HG03378 (cell line): ENCODE data around the gene ZNF365.
"Not testable (repeated sequence)": the region's sequence is repeated elsewhere in the genome, so short reads cannot be mapped to it uniquely, and the experiment has no call there.

Experiments
- ATAC-seq: cut with Tn5 transposase; IDR thresholded peaks from one replicate; pipeline ENCODE4 v1.9.1; 2021; ENCODE audit warnings: mild to moderate bottlenecking, moderate library complexity; ENCODE audit not compliant: unreplicated experiment

ZNF365 gene, protein sequence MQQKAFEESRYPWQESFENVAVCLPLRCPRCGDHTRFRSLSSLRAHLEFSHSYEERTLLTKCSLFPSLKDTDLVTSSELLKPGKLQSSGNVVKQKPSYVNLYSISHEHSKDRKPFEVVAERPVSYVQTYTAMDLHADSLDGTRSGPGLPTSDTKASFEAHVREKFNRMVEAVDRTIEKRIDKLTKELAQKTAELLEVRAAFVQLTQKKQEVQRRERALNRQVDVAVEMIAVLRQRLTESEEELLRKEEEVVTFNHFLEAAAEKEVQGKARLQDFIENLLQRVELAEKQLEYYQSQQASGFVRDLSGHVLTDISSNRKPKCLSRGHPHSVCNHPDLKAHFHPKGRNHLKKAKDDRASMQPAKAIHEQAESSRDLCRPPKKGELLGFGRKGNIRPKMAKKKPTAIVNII

DNA sequence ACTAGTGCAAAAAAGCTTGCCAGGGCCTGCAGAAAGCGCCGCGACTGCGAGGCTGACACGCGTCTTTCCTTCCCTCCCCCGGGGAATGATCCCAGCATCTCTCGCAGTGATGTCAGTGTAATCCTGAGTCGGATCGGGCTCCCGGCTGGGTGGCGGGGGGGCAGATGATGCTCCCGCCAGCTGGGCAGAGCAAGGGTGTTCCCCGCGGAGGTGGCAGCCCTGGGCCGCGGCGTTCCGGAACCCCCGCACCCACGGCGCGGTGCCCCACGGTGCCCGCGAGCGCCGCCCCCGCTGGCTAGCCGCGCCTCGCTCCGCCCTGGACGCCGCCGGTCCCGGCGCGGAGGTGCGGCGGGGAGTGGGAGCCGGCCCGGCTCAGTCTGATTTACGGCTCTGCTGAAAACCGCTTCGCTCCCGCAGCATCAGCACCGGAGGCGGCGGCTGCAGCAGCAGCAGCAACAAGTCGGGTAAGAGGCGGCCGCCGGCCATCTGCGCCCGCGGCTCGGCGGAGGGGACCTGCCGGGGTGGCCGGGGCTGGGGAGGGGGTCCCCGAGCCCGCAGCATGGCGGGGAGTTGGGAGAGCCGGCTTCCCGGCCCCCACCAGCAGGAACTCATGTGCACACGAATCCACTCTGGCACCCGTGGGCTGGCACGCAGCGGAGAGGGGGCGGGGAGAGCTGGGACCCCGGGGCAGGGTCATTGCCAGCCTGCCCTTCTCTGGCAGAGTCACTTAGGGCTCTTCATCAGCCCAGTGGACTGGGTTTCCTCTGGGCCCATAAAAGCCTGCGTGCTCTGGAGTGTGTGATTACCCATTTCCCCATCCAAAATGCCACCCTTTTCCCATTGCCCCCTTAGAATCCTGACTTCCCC is at the start of gene ZNF365:
TSS of gene ZNF365 (plus strand) at position 375 of the 867 bp plus-strand sequence. CDS start 1,825 bp downstream, outside the sequence.
- no peak for ATAC-seq

DNA sequence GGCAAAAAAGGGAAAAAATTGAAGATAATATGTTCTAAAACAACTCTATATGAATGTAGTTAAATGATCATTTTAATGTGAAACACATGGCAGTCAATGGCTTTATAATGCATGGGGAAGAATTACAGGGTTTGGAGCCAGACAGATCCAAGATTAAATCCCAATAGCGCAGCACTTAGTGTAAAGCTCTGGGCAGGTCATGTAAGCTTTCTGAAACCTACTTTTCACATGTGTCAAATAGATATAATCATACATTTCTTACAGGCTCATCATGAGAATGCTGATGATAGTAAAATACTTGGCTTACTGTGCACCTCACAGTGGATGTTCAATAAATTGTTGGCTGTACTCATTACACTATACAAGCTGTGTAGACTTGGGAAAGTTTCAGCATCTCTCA is 48.0 kb upstream of the ZNF365 start:
- no peak for ATAC-seq

DNA sequence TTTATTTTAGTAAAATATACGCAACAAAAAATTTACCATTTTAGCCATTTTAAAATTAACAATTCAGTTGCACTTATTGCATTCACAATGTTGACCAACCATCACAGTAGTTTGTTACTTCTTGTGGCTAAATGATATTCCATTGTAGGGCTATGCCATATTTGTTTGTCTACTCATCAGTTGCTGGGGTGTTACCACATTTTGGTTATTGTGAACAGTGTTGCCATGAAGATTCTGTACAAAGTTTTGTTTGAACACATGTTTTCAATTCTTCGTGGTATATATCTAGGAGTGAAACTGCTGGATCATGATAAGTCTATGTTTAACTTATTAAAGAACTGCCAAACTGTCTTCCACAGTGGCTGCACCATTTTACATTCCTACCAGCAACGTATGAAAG is 46.3 kb upstream of the ZNF365 start:
- no peak for ATAC-seq

DNA sequence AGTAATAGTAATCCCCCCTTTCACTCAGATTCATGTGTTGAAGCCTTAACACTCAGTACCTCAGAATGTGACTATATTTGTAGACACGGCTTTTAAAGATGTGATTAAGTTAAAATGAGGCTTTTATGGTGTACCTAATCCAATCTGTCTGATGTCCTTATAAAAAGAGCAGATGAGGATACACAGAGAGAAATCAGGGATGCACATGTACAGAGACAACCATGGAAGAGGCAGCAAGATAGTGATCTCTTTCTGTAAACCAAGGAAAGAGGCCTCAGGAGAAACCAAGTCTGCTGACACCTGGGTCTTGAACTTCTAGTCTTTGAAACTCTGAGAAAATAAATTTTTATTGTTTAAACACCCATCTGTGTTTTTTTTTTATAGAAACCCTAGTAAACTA is 44.0 kb upstream of the ZNF365 start:
- no peak for ATAC-seq

DNA sequence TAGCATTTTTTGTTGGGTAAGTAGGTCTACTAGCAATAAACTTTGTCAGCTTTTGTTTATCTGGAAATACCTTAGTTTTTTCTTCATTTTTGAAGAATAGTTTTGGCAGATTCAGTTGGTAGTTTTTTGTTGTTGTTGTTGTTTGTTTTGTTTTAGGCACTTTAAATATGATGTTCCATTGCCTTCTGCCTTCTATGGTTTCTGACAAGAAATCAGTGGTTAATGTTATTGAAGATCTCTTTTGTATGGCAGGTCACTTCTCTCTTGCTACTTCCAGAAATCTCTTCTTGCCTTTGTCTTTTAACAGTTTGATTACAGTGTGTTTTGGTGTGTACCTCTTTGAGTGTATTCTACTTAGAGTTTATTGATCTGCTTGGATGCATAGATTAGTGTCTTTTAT is 41.8 kb upstream of the ZNF365 start:
- no peak for ATAC-seq

DNA sequence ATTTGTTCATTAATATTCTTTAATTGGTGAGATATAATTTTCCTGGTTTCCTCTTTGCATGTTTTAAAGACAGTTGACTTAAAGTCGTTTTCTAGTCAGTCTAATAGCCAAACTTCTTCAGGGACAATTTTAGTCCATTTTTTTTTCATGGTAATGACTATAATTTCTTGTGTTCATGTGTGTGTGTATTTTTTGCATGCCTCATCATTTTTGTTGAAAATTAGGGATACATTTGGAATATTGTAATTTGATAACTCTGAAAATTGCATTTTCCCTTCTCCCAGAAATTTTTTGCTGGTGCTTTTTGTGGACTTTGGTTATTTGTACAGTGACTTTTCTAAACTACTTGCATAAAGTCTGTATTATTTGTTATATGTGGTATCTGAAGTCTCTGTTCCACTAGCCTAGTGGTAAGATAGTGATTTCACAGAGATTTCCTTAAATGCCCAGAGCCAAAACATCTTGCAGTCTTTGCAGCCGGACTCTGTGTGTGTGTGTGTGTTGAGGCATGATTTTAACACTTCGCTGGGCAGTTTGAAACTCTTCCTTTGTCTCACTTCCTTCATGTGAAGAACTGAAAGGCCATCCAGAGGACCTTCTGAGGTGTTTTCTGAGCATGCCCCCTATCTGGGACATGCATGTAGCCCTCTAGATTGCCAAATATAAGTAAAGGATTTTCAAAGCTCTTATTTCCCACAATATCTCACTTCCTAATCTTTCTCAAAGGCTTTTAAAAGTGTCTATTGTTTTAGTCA is 40.9 kb upstream of the ZNF365 start:
- ATAC-seq: no peak

DNA sequence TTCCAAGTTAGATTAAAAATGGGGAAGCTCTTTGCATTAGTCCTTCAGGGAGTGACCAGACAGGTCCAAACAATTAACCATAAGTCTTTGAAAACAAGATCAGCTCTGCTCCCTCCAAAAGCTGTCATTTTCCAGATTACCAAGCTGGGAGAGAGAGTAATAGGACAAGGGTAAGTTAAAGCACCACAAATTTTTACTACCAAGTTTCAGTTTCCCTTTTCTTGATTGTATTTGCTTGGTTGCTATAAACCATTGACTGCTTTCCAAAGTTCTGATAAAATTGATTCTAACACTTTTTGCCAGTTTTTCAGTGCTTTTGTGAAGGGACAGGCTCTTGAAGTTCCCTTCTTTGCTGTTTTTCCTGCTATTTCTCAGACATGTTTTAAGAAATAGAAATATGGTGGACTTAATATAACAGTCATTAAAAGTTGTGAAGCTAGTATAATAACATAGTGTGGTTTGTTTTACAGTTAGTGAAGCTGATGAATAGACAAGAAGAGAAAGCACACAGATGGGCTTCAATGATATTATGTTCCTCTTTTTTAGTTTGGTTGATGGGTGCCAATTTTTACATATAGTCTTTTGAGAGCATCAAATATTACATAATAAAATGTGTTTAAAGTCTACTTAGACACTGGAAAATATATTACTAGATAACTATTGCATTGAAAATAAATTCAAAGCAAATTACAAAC is 40.0 kb upstream of the ZNF365 start:
- no peak for ATAC-seq

DNA sequence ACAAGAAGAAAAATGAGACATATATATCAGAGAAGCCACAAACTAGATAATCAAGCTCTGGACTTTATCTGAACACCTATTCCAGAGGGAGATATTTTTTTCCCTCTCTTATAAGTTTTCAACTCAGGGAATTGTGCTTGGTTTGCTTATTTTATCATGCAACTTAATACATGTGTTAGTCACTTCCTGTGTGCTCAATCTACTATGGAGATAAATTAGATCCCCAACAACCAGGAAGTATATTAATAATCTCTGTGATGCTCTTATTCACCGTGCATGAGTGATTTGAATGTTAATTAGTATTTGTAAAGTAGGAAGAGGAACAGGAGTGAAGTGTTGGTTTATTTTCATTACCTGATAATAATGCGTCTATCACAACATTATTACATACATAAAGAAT is 38.8 kb upstream of the ZNF365 start:
- ATAC-seq: no peak

DNA sequence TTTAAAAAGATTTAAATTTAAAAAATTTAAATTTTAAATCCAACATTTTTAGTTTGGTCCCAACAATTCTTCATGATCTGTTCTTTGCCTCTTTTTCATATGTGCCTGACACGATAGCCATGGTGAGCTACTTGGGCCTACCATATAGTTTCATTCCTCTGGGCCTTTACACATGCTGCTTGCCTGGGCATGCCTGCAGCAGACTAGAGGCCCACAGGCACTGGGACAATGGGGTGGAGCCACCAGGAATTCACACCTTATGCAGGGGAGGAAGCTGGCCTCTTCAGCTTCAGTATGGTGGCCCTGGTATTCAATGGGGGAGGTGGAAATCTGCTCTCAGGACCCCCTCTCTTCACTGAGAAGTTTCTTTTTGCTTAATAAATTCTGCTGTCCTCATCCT is 37.8 kb upstream of the ZNF365 start:
- ATAC-seq: no peak

DNA sequence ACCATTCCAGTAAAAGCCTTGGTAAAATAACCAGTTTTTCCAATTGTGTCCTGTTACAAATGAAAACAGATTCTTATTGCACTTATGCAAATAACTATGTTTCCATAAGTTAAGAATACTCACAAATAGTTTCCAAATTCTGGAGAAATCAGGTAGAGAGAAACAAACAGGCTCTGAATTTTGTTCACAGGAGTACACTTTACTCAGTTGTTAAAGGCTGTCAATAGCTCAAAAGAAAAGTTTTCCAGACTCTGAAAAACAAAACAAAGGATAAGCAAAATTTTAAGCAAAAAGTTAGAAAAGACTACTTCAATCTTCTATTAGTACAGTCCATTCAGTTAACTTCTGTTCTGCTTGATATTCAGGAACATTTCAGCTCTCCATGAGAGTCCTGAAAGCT is 32.8 kb upstream of the ZNF365 start:
- no peak for ATAC-seq

DNA sequence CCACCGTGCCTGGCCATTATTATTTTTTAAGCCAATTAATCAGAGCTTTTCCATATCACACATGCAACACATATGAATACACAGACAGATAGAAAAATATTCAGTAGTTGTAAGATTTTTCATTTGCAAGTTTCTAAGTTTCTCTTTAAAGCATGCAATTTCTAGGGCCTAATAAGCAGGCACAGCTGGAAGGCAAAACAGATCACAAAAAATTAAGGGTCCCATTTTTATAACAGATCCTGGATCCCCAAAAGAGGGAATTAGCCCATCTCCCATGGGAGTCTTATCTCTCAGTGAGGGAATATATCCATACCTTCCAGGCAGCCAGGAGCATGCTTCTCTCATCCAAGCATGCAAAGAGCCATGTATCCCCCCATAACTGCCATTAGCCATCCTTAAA is 31.2 kb upstream of the ZNF365 start:
- ATAC-seq: no peak

DNA sequence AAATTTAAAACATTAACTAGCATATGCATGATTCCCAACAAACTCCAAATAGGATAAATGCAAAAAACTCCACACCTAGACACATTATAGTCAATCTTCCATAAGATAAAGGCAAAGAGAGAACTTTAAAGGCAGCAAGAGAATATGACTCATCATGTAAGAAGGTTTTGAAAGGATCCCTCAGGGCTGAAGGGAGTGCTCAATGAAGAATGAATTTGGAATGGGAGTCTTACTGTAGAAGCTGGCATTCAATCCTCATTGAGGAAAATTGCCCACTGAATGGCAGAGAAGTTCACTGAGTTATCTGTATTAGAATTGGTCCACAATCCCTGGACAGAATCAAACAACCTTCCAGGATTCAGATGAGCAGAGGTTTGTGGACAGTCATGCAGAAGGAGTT is 26.1 kb upstream of the ZNF365 start:
- ATAC-seq: no peak

DNA sequence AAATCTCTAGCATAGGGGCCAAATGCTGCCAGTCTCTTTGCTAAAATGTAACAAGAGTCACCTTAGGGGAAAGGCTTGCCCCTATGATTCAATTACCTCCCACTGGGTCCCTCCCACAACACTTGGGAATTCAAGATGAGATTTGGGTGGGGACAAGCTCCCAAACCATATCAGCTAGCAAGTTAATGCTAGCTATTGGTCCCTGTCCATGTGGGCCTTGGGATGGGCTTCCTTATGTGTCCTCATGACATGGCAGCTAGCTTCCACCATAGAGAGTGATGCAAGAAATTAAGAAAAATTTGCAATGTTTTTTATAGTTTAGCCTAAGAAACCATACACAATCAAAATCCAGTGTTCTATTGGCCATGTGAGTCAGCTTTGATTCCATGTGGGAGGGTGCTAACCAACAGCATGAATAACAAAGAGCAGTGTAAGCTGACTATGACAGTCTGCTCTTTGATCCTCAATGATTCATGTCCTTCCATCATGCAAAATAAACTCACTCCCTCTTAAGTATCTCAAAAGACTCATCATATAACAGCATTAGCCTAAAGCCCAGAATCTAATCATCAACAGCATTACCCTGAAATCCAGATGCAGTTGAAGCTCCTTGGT is 21.7 kb upstream of the ZNF365 start:
- no peak for ATAC-seq

DNA sequence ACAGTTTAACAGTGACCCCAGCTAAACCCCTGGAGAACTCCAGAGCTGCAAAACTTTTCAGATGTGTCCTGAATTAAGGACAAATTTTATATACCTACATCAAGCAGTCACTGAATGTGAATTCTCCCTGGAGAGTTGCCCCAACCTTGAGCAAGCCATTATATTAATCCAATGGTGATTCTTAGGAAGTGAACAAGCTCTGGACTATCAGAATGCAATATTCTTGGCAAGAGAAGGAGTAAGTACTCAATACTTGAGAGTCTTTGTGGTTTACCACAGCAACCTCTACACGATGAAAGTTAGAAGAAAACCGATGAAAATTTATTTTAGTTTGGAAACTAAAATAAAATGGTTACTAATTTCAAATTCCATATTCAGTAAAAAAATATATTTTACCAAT is 19.3 kb upstream of the ZNF365 start:
- ATAC-seq: no peak

DNA sequence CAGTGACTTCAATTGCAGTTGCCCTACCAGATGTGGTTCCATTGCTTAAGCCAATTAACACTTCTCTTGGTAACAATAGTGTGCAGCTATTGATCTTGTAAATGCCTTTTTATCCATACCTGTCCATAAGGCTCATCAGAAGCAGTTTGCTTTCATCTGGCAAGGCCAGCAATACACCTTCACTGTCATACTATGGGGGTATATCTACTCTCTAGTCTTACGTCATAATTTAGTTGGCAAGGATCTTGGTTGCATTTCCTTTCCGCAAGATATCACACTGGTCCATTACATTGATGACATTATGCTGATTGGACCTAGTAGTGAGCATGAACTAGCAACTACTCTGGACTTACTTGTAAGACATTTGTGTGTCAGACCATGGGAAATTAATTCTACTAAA is 17.7 kb upstream of the ZNF365 start:
- no peak for ATAC-seq

DNA sequence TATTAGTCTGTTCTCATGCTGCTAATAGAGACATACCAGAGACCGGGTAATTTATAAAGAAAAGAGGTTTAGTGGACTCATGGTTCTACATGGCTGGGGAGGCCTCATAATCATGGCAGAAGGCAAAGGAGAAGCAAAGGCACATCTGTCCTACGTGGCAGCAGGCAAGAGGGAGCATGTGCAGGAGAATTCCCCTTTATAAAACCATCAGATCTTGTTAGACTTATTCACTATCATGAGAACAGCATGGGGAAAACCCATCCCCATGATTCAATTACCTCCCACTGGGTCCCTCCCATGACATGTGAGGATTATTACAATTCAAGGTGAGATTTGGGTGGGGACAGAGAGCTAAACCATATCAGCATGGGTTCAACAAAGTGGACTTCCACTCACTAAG is 16.0 kb upstream of the ZNF365 start:
- not testable (repeated sequence) for ATAC-seq

DNA sequence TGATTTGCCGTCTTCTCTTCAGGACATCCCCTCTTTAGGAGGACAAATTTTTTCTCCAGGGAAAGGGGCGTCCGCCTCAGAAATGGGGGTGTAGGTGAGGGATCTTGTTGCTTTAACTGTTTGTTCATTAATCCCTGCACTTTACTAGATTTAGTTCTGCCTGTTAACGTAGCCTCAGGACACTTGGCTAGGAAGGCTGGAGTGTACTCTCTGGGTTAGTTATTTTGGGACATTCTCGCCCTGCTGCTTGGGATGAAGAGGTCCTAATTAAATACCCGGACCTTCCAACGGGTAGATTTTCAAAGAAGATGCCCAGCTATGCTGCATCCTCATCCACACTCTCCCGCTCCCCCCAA is 552 bp upstream of the ZNF365 start:
- no peak for ATAC-seq

DNA sequence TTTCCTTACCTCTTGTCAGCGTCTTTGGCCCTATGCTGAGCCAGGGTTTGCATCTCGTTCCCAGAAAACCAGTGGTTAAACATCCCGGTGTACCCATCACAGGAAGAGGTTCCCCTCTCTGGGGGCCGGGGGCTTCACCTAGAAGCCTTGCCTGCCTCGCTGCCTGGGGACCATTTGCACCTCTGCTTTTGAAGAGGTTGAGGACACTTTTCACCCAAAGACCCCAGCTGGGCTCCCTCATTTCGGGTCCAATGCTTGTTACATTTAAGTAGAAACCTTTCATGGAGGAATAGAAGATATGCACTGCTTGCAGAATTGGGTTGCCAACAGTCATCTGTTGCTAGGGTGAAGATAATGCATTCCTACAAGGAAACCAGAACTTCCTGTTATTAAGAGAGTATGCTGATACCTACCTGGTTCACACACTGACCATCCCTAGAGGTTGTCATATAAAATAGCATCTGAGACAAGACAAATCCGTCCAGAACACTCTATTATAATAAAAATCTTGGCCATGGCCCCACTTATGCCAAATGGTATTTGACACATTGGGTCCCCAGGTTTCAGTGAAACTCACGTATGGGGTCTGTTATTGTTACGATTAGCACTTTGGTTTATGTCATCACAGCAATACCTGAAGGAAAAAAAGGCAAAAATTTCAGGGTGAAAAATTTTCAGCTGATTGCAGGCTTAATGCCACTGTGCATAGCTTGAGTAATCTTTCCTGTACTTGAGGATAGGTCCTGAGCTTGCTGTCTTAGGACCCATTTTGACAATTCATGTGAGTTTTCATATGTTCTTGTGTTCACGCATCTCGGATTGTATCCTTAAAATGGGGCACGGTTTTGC is 917 bp downstream of the ZNF365 start:
- no peak for ATAC-seq
